T-helper 17 cell (primary cell): ENCODE results near the gene KANSL1. TPM values are rescaled to one million over a fixed set of nuclear protein-coding genes. Genes with fewer than 3 reads are reported as not detected.
"Not testable (repeated sequence)": the region's sequence is repeated elsewhere in the genome, so short reads cannot be mapped to it uniquely, and the experiment has no call there.

Experiments used
- ATAC-seq: fragments of 150-1000 bp; cut with Tn5 transposase; 2 replicates; pipeline ENCODE4 v1.10.0; 2021; ENCODE audit warnings: mild to moderate bottlenecking, moderate library complexity
- DNase-seq, 3 donors: peaks; one replicate each; pipeline versions ENCODE4 v3.0.0 to v3.0.0-alpha.2; 2020 to 2021
- H3K9me3 ChIP-seq: one replicate; pipeline ENCODE4 v1.7.0; 2013; ENCODE audit warnings: low read length, mild to moderate bottlenecking; ENCODE audit not compliant: control insufficient read depth, poor library complexity, severe bottlenecking
- H3K27ac Mint-ChIP-seq: one replicate; pipeline ENCODE4 v1.8.0; 2022; ENCODE audit warnings: mild to moderate bottlenecking, moderate library complexity, mixed read lengths
- H3K27me3 Mint-ChIP-seq: one replicate; pipeline ENCODE4 v1.8.0; 2022; ENCODE audit warnings: mixed read lengths
- H3K36me3 Mint-ChIP-seq: one replicate; pipeline ENCODE4 v1.8.0; 2022; ENCODE audit warnings: low read depth, mixed read lengths
- H3K4me1 Mint-ChIP-seq: one replicate; pipeline ENCODE4 v1.8.0; 2022; ENCODE audit warnings: mild to moderate bottlenecking, mixed read lengths
- H3K4me3 Mint-ChIP-seq: one replicate; pipeline ENCODE4 v1.8.0; 2022; ENCODE audit warnings: mild to moderate bottlenecking, moderate library complexity, mixed read lengths
- total RNA-seq, 4 donors: library from RNA in 2 of 4; stranded (reverse) in 2 of 4; gene quantifications; one replicate each; pipeline ENCODE4 v1.2.3 and lab custom pipeline; 2022 to 2026

KANSL1 gene
- total RNA-seq, 2 donors from 2014 or later: 142 to 187 TPM

GRCh38 chr17:46027048-46027975 lies 165.9 kb downstream of the KANSL1 start:
- H3K4me3 Mint-ChIP-seq: no peak overlapping the region
- H3K9me3 ChIP-seq: no peaks in the 10 kb centered on the region
- no peaks in the 10 kb centered on the region for H3K27me3 Mint-ChIP-seq
- ATAC-seq: no peak
- H3K36me3 Mint-ChIP-seq: peaks cover 5% of the 10 kb centered on the region
- H3K27ac Mint-ChIP-seq: peak overlapping the region; percentile 86
- no peak for DNase-seq
- peaks cover 23% of the 10 kb centered on the region for H3K4me1 Mint-ChIP-seq

DNA sequence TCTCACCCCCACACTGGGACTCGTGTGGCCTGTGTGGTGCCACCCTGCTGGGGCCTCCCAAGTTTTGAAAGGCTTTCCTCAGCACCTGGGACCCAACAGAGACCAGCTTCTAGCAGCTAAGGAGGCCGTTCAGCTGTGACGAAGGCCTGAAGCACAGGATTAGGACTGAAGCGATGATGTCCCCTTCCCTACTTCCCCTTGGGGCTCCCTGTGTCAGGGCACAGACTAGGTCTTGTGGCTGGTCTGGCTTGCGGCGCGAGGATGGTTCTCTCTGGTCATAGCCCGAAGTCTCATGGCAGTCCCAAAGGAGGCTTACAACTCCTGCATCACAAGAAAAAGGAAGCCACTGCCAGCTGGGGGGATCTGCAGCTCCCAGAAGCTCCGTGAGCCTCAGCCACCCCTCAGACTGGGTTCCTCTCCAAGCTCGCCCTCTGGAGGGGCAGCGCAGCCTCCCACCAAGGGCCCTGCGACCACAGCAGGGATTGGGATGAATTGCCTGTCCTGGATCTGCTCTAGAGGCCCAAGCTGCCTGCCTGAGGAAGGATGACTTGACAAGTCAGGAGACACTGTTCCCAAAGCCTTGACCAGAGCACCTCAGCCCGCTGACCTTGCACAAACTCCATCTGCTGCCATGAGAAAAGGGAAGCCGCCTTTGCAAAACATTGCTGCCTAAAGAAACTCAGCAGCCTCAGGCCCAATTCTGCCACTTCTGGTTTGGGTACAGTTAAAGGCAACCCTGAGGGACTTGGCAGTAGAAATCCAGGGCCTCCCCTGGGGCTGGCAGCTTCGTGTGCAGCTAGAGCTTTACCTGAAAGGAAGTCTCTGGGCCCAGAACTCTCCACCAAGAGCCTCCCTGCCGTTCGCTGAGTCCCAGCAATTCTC lies 166.8 kb downstream of the KANSL1 start:
- Mint-ChIP-seq H3K27ac (peak overlapping the region; percentile 86), H3K36me3 (peaks cover 5% of the 10 kb centered on the region), H3K4me1 (peaks cover 23% of the 10 kb centered on the region), H3K27me3 (no peaks in the 10 kb centered on the region), H3K4me3 (no peak overlapping the region)
- DNase-seq (no peak), ATAC-seq (no peak)
- no peaks in the 10 kb centered on the region for H3K9me3 ChIP-seq

- Mint-ChIP-seq H3K4me3 (no peak overlapping the region), H3K27me3 (no peaks in the 10 kb centered on the region), H3K36me3 (peaks cover 4% of the 10 kb centered on the region), H3K4me1 (peaks cover 20% of the 10 kb centered on the region), H3K27ac (peak overlapping the region; percentile 86)
- no peak for ATAC-seq
- no peak for DNase-seq
- no peaks in the 10 kb centered on the region for H3K9me3 ChIP-seq
Measured at GRCh38 chr17:46025510-46026165, 167.6 kb downstream of the KANSL1 start.

DNA sequence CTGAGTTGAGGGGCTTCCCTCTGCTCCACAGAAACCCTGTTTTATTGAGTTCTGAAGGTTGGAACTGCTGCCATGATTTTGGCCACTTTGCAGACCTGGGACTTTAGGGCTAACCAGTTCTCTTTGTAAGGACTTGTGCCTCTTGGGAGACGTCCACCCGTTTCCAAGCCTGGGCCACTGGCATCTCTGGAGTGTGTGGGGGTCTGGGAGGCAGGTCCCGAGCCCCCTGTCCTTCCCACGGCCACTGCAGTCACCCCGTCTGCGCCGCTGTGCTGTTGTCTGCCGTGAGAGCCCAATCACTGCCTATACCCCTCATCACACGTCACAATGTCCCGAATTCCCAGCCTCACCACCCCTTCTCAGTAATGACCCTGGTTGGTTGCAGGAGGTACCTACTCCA lies 168.2 kb downstream of the KANSL1 start:
- ATAC-seq: no peak
- peak overlapping the region; percentile 86 for H3K27ac Mint-ChIP-seq
- DNase-seq: no peak
- no peaks in the 10 kb centered on the region for H3K9me3 ChIP-seq
- H3K27me3 Mint-ChIP-seq: no peaks in the 10 kb centered on the region
- no peak overlapping the region for H3K4me3 Mint-ChIP-seq
- H3K4me1 Mint-ChIP-seq: peaks cover 21% of the 10 kb centered on the region
- H3K36me3 Mint-ChIP-seq: no peaks in the 10 kb centered on the region

- Mint-ChIP-seq H3K4me1 (peaks cover 21% of the 10 kb centered on the region), H3K27ac (peak overlapping the region; percentile 2), H3K4me3 (no peak overlapping the region), H3K36me3 (no peaks in the 10 kb centered on the region), H3K27me3 (no peaks in the 10 kb centered on the region)
- no peak for DNase-seq
- no peak for ATAC-seq
- H3K9me3 ChIP-seq: no peaks in the 10 kb centered on the region
Measured at GRCh38 chr17:46024590-46024989, 168.6 kb downstream of the KANSL1 start.

DNA sequence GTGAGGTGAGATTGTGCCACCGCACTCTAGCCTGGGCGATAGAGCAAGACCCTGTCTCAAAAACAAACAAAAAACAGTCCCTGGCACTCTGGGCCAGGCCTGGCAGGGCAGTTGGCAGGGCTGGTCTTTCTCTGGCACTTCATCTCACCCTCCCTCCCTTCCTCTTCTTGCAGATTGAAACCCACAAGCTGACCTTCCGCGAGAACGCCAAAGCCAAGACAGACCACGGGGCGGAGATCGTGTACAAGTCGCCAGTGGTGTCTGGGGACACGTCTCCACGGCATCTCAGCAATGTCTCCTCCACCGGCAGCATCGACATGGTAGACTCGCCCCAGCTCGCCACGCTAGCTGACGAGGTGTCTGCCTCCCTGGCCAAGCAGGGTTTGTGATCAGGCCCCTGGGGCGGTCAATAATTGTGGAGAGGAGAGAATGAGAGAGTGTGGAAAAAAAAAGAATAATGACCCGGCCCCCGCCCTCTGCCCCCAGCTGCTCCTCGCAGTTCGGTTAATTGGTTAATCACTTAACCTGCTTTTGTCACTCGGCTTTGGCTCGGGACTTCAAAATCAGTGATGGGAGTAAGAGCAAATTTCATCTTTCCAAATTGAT lies 169.3 kb downstream of the KANSL1 start:
- no peak for ATAC-seq
- peak overlapping the region; percentile 2 for H3K27ac Mint-ChIP-seq
- no peaks in the 10 kb centered on the region for H3K36me3 Mint-ChIP-seq
- no peak for DNase-seq
- H3K4me3 Mint-ChIP-seq: no peak overlapping the region
- no peaks in the 10 kb centered on the region for H3K27me3 Mint-ChIP-seq
- H3K9me3 ChIP-seq: no peaks in the 10 kb centered on the region
- H3K4me1 Mint-ChIP-seq: peaks cover 18% of the 10 kb centered on the region

DNA sequence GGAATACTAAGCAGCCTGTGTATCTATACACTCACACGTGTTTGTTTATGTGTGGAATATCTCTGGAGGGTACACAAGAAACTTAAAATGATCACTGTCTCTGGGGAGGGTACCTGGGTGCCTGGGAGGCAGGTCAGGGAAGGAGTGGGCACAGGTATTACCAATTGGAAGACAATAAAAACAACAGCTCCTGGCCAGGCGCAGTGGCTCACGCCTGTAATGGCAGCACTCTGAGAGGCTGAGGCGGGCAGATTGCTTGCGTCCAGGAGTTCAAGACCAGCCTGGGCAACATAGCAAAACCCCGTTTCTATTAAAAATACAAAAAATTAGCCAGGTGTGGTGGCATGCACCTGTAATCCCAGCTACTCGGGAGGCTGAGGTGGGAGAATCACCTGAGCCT lies 169.9 kb downstream of the KANSL1 start:
- not testable (repeated sequence) for H3K36me3 Mint-ChIP-seq, H3K4me3 Mint-ChIP-seq, H3K27me3 Mint-ChIP-seq, DNase-seq, ATAC-seq, H3K9me3 ChIP-seq
- Mint-ChIP-seq H3K4me1 (peaks cover 20% of the 10 kb centered on the region), H3K27ac (peak overlapping the region; percentile 77)

GRCh38 chr17:46020998-46021397 lies 172.2 kb downstream of the KANSL1 start:
- H3K4me3 Mint-ChIP-seq: no peak overlapping the region
- H3K9me3 ChIP-seq: no peaks in the 10 kb centered on the region
- no peaks in the 10 kb centered on the region for H3K36me3 Mint-ChIP-seq
- peaks cover 18% of the 10 kb centered on the region for H3K4me1 Mint-ChIP-seq
- H3K27ac Mint-ChIP-seq: peak overlapping the region; percentile 91
- ATAC-seq (no peak), DNase-seq (no peak)
- no peaks in the 10 kb centered on the region for H3K27me3 Mint-ChIP-seq

DNA sequence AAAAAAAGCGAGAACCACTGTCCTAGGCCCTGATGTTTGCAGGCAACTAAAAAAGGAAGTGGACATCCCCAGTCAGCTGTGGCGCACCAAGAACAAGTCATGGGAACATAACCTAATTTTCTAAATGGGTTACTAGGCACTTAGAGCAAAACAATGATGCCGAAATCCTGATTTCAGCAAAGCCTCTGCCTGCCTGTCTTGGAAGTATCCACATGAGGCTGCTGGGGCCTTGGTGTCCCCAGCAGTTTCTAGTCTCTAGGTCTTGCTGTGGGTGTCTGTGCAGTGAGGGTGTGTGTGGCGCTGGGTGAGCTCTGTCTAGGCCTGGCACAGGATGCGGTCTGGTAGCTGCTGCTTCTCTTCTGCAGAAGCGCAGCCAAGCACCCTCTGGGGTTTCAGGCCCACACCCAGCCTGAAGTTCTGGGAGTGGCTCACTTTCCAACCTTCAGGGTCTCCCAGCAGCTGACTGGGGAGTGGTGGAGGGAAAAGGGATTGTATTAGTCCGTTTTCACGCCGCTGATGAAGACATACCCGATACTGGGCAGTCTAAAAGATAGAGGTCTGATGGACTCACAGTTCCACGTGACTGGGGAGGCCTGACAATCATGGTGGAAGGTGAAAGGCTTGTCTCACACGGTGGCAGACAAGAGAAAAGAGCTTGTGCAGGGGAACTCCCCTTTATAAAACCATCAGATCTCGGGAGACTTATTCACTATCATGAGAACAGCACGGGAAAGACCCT lies 173.0 kb downstream of the KANSL1 start:
- ATAC-seq: peak; percentile 98
- H3K4me1 Mint-ChIP-seq: peaks cover 15% of the 10 kb centered on the region
- H3K27ac Mint-ChIP-seq: peak overlapping the region; percentile 91
- H3K36me3 Mint-ChIP-seq: no peaks in the 10 kb centered on the region
- DNase-seq: peak in 2 of 3 donors; percentile 33 to 37
- H3K9me3 ChIP-seq: no peaks in the 10 kb centered on the region
- H3K27me3 Mint-ChIP-seq: no peaks in the 10 kb centered on the region
- H3K4me3 Mint-ChIP-seq: peak overlapping the region; percentile 57

DNA sequence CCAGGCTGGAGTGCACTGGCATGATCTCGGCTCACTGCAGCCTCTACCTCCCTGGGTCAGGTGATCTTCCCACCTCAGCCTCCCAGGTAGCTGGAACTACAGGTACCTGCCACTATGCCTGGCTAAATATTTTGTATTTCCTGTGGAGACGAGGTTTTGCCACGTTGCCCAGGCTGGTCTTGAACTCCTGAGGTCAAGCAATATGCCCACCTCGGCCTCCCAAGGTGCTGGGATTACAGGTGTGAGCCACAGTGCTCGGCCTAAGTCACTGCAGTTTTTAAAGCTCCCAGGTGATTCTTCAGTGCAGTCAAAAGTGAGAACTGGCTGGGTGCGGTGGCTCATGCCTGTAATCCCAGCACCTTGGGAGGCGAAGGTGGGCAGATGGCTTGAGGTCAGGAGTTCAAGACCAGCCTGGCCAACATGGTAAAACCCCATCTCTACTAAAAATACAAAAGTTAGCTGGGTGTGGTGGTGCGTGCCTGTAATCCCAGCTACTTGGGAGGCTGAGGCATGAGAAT lies 173.8 kb downstream of the KANSL1 start:
- Mint-ChIP-seq H3K4me1 (peaks cover 15% of the 10 kb centered on the region), H3K27ac (peak overlapping the region; percentile 92)
- not testable (repeated sequence) for H3K27me3 Mint-ChIP-seq, DNase-seq, H3K9me3 ChIP-seq, ATAC-seq, H3K4me3 Mint-ChIP-seq, H3K36me3 Mint-ChIP-seq

GRCh38 chr17:46013502-46014165 lies 179.6 kb downstream of the KANSL1 start:
- Mint-ChIP-seq H3K4me1 (peaks cover 3% of the 10 kb centered on the region), H3K4me3 (no peak overlapping the region), H3K27me3 (no peaks in the 10 kb centered on the region), H3K36me3 (no peaks in the 10 kb centered on the region), H3K27ac (no peak overlapping the region)
- ATAC-seq (no peak), DNase-seq (no peak)
- H3K9me3 ChIP-seq: no peaks in the 10 kb centered on the region

GRCh38 chr17:46013127-46013501 lies 180.1 kb downstream of the KANSL1 start:
- H3K9me3 ChIP-seq: no peaks in the 10 kb centered on the region
- ATAC-seq (no peak), DNase-seq (no peak)
- H3K4me3 Mint-ChIP-seq: no peak overlapping the region
- H3K36me3 Mint-ChIP-seq: no peaks in the 10 kb centered on the region
- no peaks in the 10 kb centered on the region for H3K4me1 Mint-ChIP-seq
- H3K27me3 Mint-ChIP-seq: no peaks in the 10 kb centered on the region
- H3K27ac Mint-ChIP-seq: no peak overlapping the region
